HG02981 (cell line): ENCODE data around the gene PAPPA.

Source experiments
- ATAC-seq: cut with Tn5 transposase; IDR thresholded peaks from one replicate; pipeline ENCODE4 v1.9.1; 2021; ENCODE audit warnings: mild to moderate bottlenecking, moderate library complexity; ENCODE audit not compliant: unreplicated experiment

PAPPA gene

DNA sequence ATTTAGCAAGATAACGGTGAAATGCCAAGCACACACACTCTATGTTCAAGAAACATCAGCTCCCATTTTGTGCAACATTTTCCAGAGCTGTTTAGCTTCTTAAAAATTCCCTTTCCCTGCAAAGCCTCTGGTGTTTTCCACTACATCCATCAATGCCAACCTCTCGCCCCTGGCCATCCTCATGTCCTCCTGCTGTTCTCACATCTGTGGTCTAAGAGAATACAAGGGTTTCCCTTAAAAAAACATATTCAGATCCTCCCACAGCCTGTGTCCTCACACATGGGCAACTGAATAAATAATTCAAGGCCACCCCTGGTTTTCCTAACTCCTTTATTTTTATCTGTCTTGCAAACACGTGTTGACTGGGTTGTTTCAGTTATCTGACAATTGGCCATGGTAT is 70.3 kb downstream of the PAPPA start:
- ATAC-seq: no peak

DNA sequence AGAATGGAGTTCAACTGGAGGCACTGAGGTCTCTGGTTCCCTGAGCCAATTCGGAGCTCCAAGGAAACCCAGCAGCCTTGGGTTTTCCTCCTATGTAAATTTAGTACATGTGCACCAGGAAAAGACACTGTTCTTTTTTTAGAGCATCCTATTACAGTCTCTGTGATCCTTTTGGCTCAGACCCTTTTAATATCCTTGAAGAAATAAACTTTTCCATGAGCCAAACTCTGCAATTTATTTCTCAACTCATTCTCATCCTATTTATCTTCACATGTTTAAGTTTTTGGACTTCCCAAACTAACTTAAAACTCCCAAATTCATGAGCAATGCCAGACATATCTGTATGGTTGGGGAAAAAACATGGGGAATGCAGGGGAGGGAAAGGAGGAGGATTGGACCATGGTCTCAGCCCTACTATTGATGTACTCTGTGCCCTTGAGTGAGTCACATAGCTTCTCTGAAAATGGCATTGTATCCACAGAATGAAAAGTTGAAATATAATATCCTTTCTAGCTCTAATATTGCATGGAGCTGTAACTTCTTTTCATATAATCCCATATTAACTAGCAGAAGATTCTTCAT is 76.6 kb downstream of the PAPPA start:
- ATAC-seq: no peak

DNA sequence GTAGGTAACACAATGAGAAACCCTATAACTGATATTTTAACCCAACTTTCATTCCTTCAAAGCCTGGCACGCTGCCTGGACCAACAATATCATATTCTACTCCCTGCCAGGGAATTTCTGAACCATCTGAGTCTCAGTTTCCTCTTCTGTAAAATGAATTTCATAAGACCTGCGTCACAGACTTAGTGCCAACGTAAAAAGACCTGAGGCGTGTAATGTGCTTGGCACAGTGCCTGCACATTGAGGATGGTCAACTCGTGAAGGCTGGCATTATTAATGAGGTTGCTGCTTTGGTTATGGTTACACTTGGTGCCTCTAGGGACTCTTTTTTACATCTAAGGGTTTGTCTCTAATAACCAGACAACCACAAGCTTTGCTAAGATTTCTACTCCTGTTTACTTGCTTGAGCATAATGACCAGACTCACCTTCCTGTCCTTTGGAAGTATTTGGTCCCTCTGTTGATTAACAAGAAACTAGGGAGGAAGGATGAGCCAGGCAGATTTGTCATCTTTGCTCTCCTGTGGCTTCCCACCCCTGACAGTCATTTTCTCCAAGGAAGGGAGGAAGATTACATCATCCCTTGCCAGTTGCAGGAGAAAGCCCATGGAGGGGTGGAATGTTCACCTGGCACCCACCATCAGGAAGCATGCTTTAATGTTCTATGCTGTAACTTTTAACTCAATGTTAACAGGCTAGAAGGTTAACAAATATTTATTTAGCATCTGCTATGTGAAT is 79.0 kb downstream of the PAPPA start:
- no peak for ATAC-seq

DNA sequence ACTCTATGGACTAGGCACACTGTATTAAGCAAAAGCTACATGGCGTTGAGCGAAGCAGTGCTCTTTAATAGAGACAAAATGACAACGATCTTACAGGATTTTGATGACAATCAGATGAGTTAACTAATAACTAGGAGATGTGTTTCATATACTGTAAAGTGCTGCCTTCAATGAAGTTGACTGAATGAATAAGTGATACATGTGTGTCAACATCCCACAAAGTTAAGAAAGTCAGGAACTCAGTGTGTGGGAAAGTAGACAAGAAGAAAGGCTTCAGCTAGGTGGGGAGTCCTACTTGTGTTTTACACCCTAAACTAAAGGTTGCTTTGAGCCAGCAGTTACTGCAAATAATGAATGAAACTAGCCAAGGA is 79.6 kb downstream of the PAPPA start:
- ATAC-seq: no peak

DNA sequence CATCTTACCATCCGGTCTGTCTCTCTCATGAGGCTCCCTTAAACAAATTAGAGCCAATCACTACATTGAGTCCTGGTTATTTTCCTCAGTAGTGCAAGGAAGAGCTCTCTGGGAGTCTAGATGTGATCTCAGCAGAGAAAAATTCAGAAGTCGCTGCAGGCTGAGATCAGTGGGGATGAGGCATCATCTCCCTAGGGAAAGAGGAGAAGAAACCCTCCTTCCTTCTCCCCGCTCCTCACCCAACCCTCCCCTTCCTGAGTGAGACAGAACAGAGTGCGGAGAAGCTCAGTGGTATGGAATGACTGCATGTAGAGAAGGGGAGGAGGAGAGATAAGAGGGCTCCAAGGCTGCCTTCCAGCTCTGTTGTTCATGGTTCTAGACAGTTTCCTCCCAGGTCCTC is 80.5 kb downstream of the PAPPA start:
- no peak for ATAC-seq

DNA sequence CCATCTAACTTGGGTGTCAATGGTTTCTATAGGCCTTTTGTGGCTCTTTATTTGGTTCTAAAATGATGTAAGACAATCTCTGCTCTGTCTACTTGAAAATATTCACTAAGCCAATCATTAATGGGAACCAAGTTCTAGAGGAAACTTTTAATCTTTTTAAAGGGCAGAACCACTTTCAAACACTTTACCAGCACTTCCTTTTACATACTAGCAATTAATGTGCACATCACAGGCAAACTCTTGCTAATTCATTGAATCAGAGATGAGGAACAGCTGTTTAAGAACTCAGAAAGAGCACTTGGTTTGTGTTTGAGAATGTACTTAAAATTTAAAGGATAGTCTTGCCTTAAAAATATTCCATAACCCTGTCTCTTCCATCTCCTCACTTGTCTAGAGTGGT is 83.4 kb downstream of the PAPPA start:
- no peak for ATAC-seq

DNA sequence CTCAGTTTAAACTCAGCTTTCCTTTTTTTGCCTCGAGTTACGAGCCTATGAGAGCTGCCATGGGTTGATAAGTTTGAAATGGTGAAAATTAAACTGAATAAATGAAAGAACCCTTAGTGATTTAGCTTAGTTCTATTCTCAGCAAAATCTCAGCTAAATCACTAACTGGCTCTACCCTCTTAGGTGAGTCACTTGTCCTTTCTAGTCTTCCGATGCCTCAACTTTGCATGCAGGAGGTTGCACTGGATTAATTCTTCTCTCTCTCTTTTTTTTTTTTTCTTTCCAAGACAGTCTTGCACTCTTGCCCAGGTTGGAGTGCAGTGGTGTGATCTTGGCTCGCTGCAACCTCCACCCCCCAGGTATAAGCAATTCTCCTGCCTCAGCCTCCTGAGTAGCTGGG is 83.9 kb downstream of the PAPPA start:
- ATAC-seq: no peak

DNA sequence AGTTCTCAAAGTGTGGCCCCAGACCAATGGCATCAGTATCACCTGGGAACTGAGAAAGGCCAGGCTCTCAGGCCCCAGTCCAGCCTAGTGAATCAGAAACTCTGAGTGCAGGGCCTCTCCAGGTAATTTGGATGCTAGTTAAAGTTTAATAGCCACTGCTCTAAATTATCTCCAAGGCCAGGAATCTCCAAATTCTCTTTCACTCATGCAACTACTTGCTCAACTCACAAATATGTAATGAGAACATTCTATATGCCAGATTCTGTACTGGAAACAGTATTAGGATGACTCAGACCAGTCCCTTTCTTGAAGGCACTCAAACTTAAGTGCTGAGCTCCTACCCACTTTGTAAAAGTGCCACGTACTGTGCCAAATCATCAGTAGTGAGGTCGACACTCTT is 84.6 kb downstream of the PAPPA start:
- ATAC-seq: no peak

DNA sequence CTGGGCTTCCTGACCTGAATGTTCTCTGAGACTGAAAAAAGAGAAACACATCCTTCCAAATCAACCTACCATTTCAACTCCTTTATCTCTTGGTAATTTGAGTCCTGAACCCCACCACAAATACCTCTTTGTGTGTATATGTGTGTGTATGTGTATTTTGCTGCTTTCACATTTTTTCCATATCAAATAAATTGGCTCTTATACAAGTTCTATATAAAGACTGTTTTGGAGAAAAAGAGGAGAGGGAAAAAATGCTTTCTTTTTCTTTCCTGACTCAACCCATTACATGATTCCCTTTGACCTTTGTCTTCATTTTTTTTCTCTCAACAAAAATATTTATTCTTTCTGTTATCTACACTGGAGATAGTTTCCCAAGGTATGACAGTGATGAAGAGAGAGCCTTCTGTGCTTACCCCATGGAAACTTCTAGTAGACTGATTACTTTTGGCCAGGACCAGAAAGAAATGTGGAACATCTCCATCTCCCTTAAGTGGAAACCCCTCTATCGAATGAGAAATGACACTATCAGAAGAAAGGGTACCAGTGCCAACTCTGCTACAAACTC is 85.3 kb downstream of the PAPPA start:
- no peak for ATAC-seq

DNA sequence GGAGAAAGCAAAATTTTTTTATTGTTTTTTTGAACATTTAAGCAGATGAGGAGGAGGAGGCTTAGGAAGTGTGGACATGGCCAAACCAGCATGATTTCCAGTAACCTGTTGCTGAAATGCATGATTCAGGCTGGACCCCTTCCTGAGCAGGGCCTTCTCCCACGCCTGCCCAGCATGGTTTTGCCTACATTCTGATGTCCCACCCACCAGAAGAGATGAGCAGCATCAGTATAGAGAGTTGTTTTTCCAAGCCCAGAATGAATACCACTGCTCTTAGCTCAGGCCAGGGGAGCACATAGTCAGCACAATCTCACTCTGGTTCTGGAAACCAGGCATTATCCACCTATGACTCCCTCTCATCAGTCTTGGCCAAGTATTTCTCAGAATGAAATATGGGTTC is 90.1 kb downstream of the PAPPA start:
- ATAC-seq: no peak

DNA sequence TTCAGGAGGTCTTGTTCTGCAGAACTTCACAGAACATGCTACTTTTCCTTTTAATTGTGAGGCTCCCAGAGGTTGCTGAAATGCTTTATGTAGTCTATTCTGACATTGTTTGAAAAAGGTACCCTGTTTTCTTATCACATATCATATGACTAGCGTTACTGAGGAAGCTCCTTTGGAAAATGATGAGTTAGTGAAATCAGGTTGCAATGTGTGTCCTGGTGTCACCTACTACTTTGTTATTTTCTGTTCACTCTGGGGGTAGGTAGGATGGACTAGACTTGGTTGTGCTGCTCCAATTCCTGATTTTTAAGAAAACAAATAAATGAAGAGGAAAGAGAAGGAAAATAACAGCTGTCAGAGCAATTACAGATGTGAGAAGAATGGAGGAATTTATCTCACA is 93.7 kb downstream of the PAPPA start:
- ATAC-seq: no peak

DNA sequence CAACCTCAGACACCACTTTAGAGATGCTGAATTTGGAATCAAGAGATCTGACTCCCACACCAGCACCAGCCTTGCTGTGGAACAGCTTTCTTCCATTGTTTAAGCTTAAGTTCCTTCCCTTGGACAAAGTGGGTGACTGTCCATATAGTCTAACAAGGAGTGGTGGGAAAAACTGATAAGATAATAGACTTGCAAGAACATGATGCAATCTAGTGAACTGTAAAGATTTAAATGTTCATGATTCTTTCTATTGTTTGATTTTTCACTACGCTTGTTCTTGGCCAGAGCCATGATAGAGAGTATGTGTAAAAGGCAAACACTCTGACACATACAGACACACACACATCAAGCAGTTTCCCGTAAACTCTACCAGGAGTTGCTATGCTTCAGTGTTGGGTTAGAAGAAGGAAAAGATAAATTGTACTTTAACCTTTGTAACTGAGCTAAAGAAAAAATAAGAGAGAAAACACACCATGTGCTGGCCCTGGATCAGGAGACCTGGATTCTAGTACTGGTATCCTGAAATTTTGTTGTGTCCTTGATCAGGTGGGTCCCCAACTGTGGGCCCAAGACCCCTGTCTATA is 94.3 kb downstream of the PAPPA start:
- no peak for ATAC-seq

DNA sequence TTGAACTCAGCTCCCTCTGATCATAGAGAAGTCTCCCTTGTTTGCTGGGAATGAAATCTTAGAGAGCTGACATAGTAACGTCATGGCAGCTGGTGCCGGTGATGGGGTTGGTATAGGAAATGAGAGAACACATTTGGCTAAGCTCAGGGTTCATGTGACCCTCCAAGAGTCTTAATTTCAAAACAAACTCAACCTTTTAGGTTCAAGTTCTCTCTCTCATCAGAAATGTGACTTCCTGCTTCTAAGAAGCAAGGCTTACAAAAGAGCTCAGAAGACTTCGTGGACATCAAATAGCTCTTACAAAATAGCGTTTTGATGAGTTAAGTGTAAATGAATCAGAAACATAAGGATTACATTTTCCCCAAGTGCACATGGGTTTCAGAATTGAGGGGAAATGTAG is 97.3 kb downstream of the PAPPA start:
- ATAC-seq: no peak

DNA sequence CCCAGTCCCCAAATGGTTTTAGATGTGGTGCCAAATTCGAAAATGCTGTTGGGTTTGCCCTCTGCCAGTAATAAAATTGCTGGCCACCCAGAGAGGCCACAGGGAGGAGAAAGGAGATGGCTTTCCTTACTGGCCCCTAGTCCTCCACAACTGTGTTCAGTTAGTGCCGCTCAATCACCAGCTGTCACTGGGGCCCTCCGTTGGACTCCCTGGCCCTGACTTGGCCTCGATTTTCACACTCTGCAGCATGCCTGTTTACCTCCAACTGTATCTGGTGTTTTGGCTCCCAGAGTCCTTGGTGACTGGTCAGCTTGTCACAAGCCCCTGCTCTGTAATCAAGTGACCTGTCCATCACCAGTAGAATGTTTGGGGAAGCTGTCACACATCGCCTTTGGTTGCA is 97.8 kb downstream of the PAPPA start:
- ATAC-seq: no peak

DNA sequence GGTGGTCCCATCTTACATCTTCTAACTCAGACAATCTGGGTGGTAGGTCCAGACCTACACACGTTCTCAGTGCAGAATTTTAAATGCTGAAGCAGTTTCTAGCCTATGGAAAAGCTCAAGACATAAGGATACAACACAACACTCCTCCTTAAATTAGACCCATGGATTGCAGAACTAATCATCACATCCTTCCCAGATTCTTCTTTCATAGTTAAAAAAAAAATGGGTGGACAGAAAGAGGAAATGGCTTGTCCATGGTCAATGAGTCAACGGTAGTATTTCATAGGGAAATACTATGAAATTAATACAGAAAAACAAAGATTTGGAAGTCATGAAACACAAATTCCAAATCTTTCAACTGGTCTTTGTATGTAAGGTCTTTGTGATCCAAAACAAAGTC is 106.9 kb downstream of the PAPPA start:
- ATAC-seq: no peak

DNA sequence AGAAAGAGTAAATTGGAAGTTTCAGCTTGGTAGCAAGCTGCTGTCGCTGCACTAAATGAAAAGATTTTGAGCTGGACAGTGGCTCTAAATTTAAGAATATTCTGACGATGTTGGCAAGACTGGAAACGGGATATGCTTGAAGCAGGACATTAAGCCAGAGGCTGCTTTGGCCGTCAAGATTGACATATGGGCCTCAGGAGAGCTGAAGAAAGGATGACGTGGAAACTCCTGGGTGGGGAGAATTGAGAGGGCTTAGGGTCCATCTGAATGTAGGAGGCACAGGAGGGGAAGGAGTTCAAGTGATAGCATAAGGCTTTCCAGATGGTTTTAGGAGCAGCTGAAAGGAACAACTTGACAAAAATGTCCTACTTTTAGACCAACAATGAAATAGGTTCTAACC is 108.9 kb downstream of the PAPPA start:
- ATAC-seq: no peak

DNA sequence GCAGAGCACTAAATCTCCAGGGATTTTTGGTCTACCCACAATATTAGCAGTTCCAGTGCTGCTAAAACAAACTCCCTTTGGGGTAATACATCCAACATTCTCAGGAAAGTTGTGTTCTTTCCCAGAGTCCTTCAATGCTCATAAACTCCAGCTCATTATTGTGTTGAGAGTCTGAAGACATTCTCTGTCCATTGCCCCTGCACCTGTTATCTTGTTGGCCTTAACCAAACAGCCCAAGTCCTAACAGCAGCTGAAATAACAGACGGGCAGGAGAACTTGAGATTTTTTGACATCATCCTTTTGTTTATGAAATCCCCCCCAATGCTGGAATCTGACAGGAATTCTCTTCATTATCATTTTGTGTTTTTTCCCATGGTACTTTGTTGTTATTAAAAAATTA is 110.8 kb downstream of the PAPPA start:
- ATAC-seq: no peak

DNA sequence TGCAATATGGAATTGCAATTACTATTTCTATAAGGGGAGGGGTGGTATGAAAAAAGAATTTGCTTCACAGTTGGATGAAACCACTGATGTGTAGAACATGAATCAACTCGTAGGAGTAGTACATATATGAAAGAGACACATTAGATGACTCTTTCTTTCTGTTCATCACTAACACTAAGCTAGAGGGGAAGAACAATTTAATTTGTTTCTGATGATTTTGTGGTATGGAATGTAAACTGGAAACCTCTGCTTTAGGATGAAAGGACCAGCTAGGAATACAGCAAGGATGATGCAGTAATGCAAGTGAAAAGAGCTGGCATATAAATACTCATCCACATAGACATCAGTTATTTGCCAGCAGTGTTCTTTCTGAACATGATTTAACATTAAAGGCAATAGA is 113.4 kb downstream of the PAPPA start:
- no peak for ATAC-seq

DNA sequence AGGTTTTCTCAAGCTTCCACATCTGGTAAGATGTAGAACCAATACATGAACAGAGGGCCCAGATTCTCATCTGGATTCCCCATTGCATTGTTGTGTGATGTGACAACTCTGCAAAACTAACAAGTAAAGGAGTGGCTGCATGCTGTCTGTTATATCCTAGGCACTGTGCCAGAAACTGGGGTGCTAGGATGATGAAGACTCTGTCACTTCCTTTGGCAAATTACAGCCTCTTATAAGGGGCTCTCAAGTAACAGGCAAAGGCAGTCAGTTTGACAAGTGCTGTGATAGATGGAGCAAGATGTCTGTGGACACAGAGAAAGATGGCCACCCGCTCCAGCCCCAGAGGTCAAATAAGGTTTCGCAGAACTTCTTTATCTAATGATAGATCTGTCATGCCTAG is 115.7 kb downstream of the PAPPA start:
- ATAC-seq: no peak

DNA sequence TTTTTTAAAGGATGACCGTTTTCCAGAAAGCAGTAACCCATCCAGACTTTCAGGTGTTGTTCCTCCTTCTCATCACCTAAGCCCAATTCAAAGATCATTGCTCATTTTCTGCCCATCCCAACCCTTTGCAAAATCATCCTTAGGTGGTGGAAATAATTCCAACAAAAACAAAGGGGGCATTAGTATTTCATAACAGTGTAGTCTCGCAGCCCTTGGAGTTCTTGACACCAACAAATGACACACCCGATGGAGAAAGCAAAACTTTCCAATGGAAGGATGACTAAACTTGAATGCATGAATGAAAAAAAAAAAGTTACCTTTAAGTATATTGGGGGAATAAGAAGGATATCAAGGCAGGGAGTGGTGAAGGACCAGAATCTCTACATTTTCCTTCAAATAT is 117.0 kb downstream of the PAPPA start:
- ATAC-seq: no peak

DNA sequence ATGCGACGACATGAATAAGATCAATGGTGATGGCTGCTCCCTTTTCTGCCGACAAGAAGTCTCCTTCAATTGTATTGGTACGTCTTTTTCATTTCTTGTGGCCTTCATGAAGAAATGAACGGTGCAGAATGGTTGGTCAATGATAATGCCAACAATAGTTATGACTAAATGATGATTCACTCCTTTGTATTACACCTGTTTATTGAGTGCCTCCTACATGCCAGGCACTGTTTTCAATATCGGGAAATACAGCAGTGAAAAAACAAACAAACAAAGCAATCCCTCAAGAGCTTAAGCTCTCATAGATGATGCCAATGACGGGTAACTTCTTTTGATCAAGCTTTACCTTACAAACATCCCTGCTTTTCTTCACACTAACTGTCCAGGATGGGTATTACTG is 117.7 kb downstream of the PAPPA start:
- no peak for ATAC-seq

DNA sequence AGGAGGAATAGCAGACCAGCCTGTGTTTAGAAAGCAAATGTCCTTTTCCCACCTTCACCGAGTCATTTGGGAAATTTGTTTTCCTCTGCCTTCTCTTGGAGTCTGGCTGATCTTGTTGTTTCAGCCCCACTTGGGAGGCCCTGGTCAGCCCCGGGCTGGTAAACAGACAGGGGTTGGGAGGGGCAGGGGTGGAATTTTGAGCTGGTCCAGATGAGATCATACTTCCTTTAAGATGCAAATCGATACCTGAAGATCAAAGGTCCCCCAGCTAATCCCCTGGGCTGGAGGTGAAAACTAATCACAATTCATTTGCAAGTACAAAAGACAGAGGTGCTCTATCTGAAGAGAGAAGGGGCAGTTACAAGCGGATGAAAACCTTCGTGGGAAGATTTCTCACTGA is 118.4 kb downstream of the PAPPA start:
- no peak for ATAC-seq
